Measurements from ENCODE around the gene TSPYL1.
"Not testable (repeated sequence)": the region's sequence is repeated elsewhere in the genome, so short reads cannot be mapped to it uniquely, and the experiment has no call there.

TSPYL1 gene

DNA sequence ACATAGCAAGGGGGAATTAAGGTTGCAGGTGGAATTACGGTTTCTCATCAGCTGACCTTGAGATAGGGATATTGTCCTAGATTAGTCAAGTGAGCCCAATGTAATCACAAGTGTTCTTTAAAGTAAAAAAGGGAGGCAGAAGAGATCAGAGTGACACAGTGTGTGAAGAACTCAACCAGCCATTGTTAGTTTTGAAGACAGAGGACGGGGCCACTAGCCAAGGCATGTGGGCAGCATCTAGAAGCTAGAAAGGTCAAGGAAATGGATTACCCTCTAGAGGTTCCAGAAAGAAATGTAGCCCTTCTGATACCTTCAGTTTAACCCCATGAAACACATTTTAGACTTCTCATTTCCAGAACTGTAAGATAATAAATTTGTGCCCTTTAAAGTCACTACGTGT, 18.5 kb upstream of the TSPYL1 start:
- DNase-seq (ENCODE audit: low read depth), result no peak

DNA sequence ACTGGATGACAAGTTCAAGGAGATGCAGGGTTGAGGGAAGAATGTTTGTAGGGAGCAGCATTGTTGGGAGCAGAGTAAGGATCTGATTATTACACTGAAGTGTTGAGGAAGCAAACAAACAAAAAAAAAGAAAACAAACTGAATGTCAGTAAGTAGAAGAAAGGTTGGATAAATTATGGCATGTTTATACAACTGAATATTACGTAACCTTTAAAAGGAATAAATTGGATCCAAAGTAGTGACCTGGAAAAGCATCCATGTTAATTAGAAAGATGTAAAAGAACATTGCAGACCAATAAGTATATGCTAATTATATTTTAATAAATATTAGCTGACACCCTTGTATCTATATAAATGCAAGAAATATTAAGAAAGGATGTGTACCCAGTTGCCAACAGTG, 12.8 kb upstream of the TSPYL1 start:
- DNase-seq (ENCODE audit: low read depth), result no peak

DNA sequence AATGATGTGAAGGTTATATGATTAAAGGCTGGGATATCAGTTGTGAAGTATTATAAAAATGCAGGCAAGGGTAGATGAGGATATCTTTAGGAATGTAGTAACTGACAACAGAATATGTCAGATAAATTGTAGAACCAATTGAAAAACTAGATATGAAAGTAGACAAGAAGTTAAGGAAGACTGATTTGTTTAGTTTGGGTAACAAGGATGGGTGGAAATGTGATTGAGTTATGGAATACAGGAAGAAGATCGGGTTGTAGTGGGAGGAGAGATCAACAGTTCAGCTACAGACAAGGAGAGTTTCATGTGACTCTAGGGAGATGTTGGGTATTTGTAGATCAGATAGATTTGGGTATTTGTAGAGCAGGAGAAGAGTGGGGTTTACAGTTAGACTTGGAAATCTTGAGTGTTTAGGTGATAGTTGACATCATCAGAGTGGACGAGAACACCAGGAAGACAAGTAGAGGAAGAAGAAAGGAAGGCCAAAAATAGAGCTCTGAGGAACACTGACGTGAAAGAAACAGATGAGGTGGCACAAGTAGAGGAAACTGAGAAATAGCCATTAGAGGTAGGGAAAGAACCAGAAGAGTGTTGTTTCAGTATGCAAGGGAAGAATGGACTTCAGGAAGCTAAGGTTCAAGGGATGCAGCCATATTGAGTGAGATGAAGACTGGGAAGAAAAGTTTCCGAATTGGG, 12.1 kb upstream of the TSPYL1 start:
- DNase-seq (ENCODE audit: low read depth), result no peak

DNA sequence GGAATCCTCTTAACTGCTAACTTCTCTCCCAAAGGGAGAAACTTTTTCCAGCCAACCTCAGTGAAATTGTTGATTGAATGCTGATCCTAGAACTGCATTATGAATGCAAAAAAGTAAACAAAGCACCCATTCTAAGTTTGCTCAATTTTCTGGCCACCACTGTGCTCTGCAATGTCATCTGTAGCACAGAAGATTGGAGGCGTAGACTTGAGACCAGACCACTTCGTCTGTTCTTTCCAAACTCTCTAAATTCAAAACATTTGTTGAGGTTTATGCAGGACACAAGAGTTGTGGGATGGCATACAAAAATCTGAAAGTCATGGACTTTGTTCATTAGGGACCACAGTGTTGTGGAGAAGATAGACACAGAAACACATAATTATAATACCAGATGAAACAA, 11.1 kb upstream of the TSPYL1 start:
- no peak for DNase-seq (ENCODE audit: low read depth)

DNA sequence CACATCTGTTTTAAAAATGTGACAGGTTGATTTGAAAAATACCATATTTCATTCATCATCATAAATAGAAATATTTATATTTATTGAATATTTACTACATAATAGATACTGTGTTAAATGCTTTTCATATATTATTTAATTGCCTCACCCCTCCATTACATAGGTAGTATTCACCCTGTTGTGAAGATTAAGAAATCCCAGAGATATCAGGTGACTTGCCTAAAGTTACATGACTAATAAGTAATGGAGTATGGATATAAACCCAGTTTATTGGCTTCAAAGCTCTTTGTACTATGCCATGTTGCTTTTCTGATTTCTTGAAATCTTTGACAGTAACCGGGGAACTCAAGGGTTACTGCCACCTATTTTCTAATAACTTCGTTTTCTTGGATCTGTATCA, 10.1 kb upstream of the TSPYL1 start:
- no peak for DNase-seq (ENCODE audit: low read depth)

DNA sequence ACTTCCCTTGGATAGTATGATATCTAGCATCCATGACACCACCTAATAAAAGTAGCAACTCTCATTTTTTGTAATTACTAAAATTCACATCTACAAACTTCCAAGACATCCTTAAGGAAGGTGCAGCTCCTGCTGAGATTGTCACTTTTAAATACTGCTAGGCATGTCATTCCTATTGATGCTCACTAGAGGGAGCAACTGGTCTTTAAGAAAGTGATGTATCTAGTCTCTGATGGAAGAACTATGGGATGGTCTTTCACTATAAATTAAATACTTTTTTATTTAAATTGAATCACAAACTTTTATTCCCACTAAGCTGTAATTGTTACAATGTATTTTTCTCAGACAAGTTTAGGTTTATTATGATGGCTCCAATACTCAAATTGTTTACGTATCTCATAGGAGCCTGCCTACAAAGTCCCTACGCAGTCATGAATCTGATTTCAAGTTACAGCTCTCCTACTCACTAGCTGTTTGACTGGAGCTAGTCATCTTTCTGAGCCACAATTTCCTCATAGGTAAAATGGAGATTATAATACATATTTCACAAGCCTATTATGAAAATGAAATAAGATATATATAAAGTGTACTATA, 8.1 kb upstream of the TSPYL1 start:
- no peak for DNase-seq (ENCODE audit: low read depth)

DNA sequence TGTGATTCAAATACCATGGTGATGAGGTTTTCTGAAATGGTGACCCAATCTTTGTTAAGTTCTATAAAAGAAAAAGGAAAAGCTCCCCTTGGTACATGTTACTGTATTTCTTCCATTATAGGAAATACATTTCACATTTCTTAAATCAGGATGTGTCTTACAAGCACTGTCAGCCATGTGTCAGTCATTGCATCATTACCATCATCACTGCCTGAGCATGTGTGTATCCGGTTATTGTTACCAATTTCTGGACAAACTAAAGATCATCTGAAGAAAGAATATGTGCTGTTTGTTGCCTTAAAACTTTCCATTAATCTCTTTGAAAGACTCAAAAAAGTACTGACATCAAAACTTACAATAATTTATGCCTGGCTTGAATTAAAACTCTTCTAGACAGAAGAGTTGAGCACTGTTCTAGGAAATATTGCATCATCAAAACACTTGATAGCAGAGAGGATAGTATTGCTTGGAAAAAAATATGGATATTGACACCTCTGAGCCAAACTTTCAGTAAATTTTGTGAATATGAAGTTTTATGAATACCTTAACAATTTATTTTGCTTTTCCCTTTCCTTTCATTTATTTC, 7.1 kb upstream of the TSPYL1 start:
- no peak for DNase-seq (ENCODE audit: low read depth)

DNA sequence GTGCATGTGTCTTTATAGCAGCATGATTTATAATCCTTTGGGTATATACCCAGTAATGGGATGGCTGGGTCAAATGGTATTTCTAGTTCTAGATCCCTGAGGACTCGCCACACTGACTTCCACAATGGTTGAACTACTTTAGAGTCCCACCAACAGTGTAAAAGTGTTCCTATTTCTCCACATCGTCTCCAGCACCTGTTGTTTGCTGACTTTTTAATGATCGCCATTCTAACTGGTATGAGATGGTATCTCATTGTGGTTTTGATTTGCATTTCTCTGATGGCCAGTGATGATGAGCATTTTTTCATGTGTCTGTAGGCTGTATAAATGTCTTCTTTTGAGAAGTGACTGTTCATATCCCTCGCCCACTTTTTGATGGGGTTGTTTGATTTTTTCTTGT, 5.3 kb upstream of the TSPYL1 start:
- DNase-seq (ENCODE audit: low read depth), result not testable (repeated sequence)

DNA sequence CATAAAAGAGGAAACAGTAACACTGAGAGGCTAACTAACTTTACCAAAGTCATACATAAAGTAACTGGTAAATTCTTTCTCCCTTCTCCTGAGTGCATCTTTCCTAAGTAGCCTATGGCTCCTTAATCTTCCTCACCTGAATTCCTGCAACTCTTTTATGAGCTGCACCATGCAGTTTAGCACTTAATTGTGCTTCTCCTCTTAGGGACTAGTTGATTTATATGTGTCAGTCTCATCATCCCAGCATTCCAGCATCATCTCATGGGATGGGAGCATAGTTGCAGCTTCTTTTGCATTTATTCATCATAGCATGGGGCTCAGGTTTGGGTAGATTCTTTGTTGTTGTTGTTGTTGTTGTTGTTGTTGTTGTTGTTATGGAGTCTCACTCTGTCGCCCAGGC, 3.5 kb upstream of the TSPYL1 start:
- no peak for DNase-seq (ENCODE audit: low read depth)

DNA sequence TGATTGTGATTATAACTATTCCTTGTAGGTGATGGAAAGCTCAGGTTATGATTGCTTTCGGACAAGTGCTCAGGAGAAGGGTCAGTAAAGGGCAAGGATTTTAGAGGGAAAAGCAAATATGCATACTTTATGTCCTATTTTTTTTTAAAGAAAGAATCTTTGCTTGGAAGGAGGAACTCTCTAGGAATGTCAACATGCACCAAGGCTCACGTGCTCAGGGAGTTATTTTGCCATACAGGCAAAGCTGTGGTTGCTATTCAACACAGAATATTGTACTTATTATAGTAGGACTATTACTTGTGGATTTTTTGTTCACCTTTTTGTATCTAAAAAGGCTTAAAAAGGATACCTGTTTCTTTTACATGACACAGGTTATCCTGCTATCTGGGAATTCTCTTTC, 3.0 kb upstream of the TSPYL1 start:
- DNase-seq (ENCODE audit: low read depth), result no peak

DNA sequence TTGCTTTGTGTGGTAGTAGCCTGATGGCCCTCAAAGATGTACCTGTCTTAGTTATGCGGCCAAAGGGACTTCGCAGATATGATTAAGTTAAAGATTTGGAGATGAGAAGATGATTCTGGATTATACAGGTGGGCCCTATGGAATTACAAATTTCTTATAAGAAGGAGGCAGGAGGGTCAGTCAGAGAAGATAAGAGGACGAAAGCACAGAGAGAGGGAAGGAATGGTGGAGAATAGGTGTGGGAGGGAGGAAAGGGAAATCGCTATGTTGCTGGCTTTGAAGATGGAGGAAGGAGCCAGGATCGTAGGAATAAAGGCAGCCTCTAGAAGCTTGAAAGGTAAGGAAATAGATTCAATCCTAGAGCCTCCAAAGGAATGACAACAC, 1.2 kb upstream of the TSPYL1 start:
- no peak for DNase-seq (ENCODE audit: low read depth)

DNA sequence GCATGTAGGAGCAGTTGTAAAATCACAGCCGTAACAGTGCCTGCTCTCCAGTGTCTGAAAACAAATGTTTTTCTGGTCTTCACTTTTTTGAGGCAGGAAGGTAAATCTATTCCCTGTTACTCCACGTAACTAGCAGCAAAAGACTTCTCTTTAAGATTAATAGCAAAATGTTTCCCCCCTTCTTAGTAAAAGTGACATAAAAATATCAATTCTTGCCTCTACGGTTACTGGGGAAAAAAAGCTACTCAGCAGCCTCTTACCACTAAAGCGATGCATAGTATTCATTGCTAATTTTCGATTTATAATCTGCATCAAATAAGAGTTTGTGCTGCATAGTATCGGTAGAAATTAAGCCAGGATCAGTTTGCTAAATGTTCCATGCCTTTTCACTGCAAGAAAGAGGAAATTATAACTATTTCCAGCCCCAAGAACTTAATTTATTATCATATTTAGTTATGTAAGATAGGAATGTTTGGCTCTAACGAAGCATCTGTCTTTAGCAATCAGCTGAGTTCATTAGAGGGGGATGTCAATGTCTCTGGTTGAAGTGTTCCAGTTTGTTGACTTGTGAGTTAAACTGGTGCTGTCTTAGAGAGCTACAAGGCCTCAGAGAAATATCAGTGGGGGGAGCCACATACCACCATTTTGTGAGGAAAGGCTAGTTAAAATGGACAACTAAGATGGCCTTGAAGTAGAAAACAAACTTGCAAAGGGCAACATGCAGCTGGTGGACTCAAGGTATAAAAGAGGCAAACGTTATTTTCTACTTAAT, 617 bp upstream of the TSPYL1 start:
- DNase-seq (ENCODE audit: low read depth), result no peak

DNA sequence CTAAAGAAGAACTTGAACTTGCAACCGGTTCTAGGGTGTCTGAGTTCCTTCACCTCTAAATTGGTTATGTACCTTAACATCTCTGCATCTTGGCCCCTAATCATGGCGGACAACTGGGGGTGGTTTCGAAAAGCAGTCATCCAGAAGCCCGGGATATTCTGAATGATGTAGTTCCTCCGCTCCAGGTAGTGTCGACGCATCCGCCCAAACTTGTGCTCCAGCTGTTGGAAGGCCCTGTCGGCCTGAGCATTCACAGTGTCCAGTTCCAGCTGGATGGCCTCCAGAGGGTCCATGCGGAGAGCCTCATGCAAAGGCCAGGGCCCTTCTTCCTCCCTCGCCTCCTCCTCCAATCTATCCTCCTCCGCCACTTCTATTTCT, 887 bp downstream of the TSPYL1 start:
- DNase-seq (ENCODE audit: low read depth), result no peak

DNA sequence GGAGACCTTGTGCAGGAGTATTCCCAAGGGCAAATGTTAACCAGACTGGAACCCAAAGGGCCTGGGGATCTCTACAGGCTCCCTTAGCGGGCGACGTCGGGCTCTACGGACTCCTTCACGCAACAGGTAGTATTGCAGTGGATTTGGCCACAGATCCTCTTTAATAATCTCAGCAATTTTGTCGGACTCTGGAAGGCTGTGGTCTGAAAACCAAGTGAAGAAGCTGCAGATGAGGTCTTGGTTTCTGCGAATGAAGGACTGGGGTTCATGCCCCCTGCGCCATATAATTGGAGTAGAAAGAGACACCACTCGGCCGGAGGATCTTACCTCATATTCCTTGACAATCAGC, 1.3 kb downstream of the TSPYL1 start:
- DNase-seq (ENCODE audit: low read depth), result no peak

DNA sequence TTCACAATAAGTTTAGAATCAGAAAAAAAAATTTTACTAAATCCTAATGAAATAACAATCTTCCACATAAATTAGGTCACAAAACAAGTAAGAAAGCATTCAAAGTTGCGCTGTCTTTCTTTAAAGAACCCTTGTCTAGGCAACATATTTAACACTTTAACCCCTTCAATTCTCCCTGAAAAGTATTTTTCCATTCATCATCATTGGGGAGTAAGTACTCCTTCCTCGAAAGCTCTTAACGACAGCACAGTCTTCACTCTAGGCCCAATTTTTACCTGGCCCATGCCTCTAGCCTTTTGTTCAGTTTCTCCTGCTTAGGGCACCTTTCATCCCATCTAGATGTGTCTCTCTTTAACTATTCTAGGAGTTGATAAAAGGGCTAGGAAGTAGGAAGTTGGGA, 2.6 kb downstream of the TSPYL1 start:
- DNase-seq (ENCODE audit: low read depth), result no peak

DNA sequence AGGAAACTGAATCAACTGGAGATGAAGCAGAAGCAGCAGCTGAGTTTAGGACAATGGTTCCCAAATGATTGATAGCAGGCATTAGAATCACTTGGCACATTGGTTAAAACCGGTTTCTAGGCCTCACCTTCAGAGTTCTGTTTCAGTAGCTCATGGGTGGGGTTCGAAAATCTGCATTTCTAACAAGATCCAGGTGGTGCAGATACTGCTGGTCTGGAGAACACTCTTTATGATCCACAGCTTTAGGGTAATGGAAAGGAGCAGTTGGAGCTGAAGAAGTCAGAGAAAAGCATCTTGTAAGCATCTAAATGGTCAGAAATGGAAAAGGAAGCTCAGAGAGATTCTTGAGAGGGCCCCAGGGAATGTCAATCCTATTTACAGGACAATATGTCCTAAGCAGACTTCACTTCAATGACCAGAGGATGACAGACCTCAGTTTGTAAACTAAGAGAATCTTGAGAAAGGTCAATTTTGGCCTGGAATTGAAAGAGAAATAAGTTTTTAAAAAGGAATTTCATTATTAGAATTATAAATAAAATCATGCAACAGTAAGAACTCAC, 8.5 kb downstream of the TSPYL1 start:
- no peak for DNase-seq (ENCODE audit: low read depth)

DNA sequence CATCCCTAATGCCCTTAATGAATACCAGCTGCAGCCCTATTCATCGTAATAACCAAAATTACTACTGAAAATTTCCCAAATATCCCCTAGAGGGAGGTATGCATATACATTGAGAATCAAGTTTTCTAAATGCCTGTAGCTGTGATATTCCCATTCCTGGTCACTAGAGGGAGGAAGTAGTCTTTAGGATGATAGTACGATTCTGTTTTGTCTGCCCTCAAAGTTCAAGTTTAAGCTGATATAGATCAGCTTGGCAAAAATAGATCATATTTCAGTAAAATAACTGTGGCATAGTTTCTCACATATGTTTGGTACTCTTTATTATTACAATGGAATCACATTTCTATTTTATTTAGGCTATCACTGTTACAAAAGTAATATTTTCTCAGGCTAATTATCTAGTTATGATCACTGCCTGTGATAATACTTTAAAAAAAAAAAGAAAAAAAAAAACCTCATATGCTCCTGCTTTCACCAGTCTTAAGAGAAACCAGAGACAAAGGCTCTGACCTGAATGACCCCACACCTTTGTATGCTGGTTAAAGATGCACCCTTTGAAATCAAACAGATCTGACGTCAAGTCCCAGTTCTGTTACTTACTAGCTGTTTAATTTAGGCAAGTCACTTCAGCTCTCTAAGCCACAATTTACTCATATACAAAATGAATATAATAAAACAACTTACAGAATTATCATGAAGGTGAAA, 11.0 kb downstream of the TSPYL1 start:
- peak; percentile 49 for DNase-seq (ENCODE audit: low read depth)

DNA sequence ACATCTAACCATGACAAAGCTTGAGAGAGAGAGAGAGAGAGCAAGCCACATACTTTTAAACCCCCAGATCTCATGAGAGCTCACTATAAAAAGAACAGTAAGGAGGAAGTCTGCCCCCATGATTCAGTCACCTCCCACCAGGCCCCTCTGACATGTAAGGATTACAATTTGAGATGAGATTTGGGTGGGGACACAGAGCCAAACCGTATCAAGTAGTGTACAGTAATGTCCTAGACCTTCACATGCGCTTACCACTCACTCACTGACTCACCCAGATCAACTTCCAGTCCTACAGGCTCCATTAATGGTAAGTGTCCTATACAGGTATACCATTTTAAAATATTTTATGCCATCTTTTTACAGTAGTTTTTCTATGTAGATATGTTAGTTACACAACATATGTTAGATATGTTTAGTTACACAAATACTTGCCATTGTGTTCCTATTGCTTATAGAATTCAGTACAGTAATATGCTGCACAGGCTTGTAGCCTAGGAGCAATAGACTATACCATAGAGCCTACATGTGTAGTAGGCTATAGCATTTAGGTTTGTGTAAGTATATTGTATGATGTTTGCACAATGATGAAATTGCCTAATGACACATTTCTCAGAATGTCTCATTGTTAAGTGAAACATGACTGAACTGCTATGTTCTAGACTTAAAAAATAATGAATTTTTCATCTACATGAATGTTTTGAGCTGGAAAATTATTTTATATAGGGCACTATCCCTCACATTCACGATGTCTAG, 11.7 kb downstream of the TSPYL1 start:
- DNase-seq (ENCODE audit: low read depth), result no peak

DNA sequence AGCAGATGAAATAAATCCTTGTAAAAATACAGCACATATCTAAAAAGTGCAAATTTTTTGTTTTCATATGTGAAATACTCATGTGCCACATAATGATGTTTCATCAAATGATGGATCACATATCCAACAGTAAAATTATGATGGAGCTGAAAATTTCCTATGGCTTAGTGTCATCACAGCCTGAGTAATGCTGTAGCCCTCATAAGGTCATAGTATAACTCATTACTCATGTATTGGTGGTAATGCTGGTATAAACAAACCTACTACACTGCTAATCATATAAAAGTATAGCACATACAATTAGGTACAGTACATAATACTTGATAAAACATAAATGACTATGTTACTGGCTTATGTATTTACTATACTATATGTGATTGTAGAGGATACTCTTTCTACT, 12.9 kb downstream of the TSPYL1 start:
- DNase-seq (ENCODE audit: low read depth), result no peak

DNA sequence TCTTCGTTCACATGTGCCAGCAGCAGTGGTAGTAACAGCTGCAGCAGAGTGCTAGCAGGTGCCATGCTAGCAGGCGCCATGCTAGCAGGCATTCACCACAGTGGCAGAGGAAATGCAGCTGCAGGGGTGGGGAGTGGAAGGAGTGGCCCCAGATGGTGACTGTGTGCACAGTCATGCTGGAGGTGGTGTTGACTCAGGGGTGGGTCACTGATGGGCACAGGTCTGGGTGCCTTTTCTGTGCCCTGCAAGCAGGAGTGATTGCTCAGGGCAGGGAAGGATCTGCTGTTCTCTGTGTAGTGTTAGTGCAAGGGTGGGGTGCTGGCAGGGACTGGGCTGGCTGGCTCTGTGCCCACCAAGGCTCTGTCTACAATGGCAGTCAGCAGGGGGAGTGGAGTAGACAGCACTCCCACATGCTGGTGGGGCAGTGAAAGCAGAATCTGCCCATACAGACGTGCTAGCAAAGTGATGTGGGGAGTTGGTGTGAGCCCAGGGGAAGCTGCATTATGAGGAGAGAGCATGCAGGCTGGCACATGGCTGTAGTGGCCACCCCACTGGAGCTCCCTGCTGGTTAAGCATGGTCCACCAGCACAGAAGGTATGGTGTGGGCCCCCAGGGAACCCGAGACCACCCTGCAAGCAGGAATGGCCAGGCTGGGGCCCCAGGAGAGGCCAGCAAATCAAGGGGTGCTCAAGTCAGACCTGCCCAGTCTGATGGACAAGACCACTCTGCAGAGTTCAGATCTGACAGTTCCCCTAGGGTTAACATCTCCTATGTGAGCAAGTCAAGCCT, 14.5 kb downstream of the TSPYL1 start:
- no peak for DNase-seq (ENCODE audit: low read depth)

DNA sequence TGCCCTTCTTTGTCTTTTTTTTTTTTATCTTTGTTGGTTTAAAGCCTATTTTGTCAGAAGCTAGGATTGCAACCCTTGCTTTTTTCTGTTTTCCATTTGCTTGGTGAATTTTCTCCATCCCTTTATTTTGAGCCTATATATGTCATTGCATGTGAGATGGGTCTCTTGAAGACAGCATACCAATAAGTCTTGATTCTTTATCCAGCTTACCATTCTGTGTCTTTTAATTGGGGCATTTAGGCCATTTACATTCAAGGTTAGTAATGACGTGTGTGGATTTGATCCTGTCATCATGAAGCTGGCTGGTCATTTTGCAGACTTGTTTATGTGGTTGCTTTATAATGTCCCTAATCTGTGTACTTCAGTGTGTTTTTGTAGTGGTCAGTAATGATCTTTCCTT, 16.4 kb downstream of the TSPYL1 start:
- no peak for DNase-seq (ENCODE audit: low read depth)
